Endothelial cell of umbilical vein (primary cell): ENCODE data around the gene RPS6KA6. TPM values are rescaled to one million over a fixed set of nuclear protein-coding genes. Genes with fewer than 3 reads are reported as not detected.

ENCODE experiments used
- BruUV-seq: library from RNA; stranded (reverse); fragments of 400-500 nt; replicated peaks from 2 replicates; lab custom pipeline; 2021; lab: Mats Ljungman, UMichigan
- CTCF ChIA-PET: fragments of 300-600, 350-600 bp; sonication (Branson Sonifier 250); formaldehyde crosslinking; loops from one replicate; lab custom pipeline; 2021; ENCODE audit warnings: antibody characterized with exemption, inconsistent platforms; lab: Charles Lee
- POLR2A ChIA-PET: fragments of 300-600, 350-600 bp; sonication (Branson Sonifier 250); formaldehyde crosslinking; loops from one replicate; lab custom pipeline; 2021; ENCODE audit warnings: antibody characterized with exemption, inconsistent platforms; lab: Charles Lee
- DNase-seq: peaks from one replicate; pipeline ENCODE4 v3.0.0-alpha.2; 2011; ENCODE audit warnings: low read depth, low spot score
- FAIRE-seq: peaks from 2 replicates; lab custom pipeline; 2011; peaks lifted over from hg19 to GRCh38; lab: Jason Lieb, UNC
- H2AFZ ChIP-seq: 2 replicates; pipeline ENCODE4 v1.6.0; 2012; ENCODE audit warnings: low read depth, low read length, control low read depth, inconsistent platforms
- H3K27ac ChIP-seq: 2 replicates; pipeline ENCODE4 v1.5.1; 2011; ENCODE audit warnings: low read depth, mild to moderate bottlenecking, control low read depth, low read length, moderate library complexity; ENCODE audit not compliant: insufficient read depth
- H3K27me3 ChIP-seq, 2 experiments: 2 replicates each; pipeline versions ENCODE4 v1.6.0 to v1.6.1; 2011; ENCODE audit warnings: low read length in 2 of 2, mixed read lengths in 1 of 2; ENCODE audit not compliant: control insufficient read depth in 2 of 2, insufficient read depth in 2 of 2
- H3K36me3 ChIP-seq, 2 experiments: 2 replicates in 1 of 2; 3 replicates in 1 of 2; pipeline ENCODE4 v1.5.1; 2011; ENCODE audit warnings: low read length in 2 of 2, mild to moderate bottlenecking in 1 of 2, moderate library complexity in 1 of 2; ENCODE audit not compliant: control insufficient read depth in 2 of 2, insufficient read depth in 2 of 2; ENCODE audit errors: extremely low read depth in 1 of 2
- H3K4me1 ChIP-seq: 3 replicates; pipeline ENCODE4 v1.5.1; 2011; ENCODE audit warnings: mild to moderate bottlenecking, low read length; ENCODE audit not compliant: control insufficient read depth, insufficient read depth; ENCODE audit errors: extremely low read depth
- H3K4me2 ChIP-seq: 2 replicates; pipeline ENCODE4 v1.6.1; 2011; ENCODE audit warnings: low read length, control low read depth, mixed read lengths; ENCODE audit not compliant: insufficient read depth
- H3K4me3 ChIP-seq, 3 experiments: fragments of 200-600 bp in 1 of 3; sonication (generic), shearing (Covaris generic) in 1 of 3; replicated peaks in 1 of 3; 2 replicates each; pipeline ENCODE4 v1.5.1; 2011 to 2016; ENCODE audit warnings: control low read depth in 3 of 3, low read length in 3 of 3, mild to moderate bottlenecking in 2 of 3, inconsistent platforms in 1 of 3, low read depth in 1 of 3, moderate library complexity in 1 of 3; ENCODE audit not compliant: insufficient read depth in 1 of 3
- H3K79me2 ChIP-seq: 2 replicates; pipeline ENCODE4 v1.6.0; 2012; ENCODE audit warnings: low read length, inconsistent platforms; ENCODE audit not compliant: control insufficient read depth, insufficient read depth
- H3K9ac ChIP-seq: replicated peaks from 2 replicates; pipeline ENCODE3; 2011; ENCODE audit warnings: low read length, control low read depth; ENCODE audit not compliant: insufficient read depth; ENCODE audit errors: extremely low read depth
- H3K9me1 ChIP-seq: replicated peaks from 3 replicates; pipeline ENCODE4 v1.6.0; 2011; ENCODE audit warnings: mild to moderate bottlenecking, low read length; ENCODE audit not compliant: control insufficient read depth, insufficient read depth; ENCODE audit errors: extremely low read depth
- H3K9me3 ChIP-seq: replicated peaks from 2 replicates; pipeline ENCODE4 v1.5.1; 2012; ENCODE audit warnings: low read length, inconsistent platforms; ENCODE audit not compliant: control insufficient read depth, insufficient read depth
- H4K20me1 ChIP-seq: replicated peaks from 2 replicates; pipeline ENCODE3; 2011; ENCODE audit warnings: mild to moderate bottlenecking, low read length; ENCODE audit not compliant: control insufficient read depth, insufficient read depth; ENCODE audit errors: extremely low read depth
- EZH2 ChIP-seq: IDR thresholded peaks from 2 replicates; pipeline ENCODE4 v1.6.1; 2012; ENCODE audit warnings: borderline replicate concordance, low read depth, mild to moderate bottlenecking, moderate library complexity, low read length, inconsistent platforms; ENCODE audit not compliant: severe bottlenecking
- FOS ChIP-seq: IDR thresholded peaks from 2 replicates; pipeline ENCODE4 v1.6.1; 2011; ENCODE audit warnings: mild to moderate bottlenecking, low read length, moderate library complexity, borderline replicate concordance; ENCODE audit not compliant: insufficient read depth
- GATA2 ChIP-seq: IDR thresholded peaks from 2 replicates; pipeline ENCODE4 v1.7.0; 2011; ENCODE audit warnings: low read depth, mild to moderate bottlenecking, moderate library complexity, mixed read lengths, low read length; ENCODE audit not compliant: insufficient read length, insufficient read depth
- JUN ChIP-seq: IDR thresholded peaks from 2 replicates; pipeline ENCODE4 v1.6.1; 2011; ENCODE audit warnings: borderline replicate concordance, low read depth; ENCODE audit not compliant: insufficient read length, insufficient read depth
- MYC ChIP-seq: IDR thresholded peaks from one replicate; pipeline ENCODE4 v1.6.1; 2011; ENCODE audit warnings: mild to moderate bottlenecking, low read depth, low read length
- POLR2A ChIP-seq: IDR thresholded peaks from 2 replicates; pipeline ENCODE4 v1.6.1; 2012; ENCODE audit warnings: low read depth, mild to moderate bottlenecking, control low read depth, low read length
- POLR2AphosphoS5 ChIP-seq: IDR thresholded peaks from 2 replicates; pipeline ENCODE4 v1.6.1; 2012; ENCODE audit warnings: low read depth, mild to moderate bottlenecking, control low read depth, low read length, moderate library complexity; ENCODE audit not compliant: insufficient read depth
- dilution Hi-C: fragments of 300-500 bp; cut with MboI; formaldehyde crosslinking; loops from one replicate; pipeline ENCODE4 v1.15.0; 2019; ENCODE audit warnings: low sequenced_read_pairs; ENCODE audit not compliant: extremely low pct_ligation_motif_present
- intact Hi-C: fragments of 100-400 bp; cut with micrococcal nuclease; formaldehyde crosslinking; loops from one replicate; pipeline ENCODE4 v1.10.0; 2022
- polyA plus RNA-seq, 4 experiments: library from polyadenylated mRNA; depleted of rRNA in 3 of 4; stranded (reverse) in 3 of 4; unstranded in 1 of 4; fragments of >200 nt; gene quantifications; 2 replicates each; pipeline versions ENCODE4 v1.2.1 to v1.2.3, GENCODE V29; 2011 to 2012; ENCODE audit warnings: missing spikeins in 1 of 4
- total RNA-seq: library from RNA; stranded (reverse); gene quantifications from 2 replicates; pipeline ENCODE4 v1.2.3, GENCODE V29; 2021
- TF ChIP-seq, protein P1 (sequence below), 2 donors: IDR thresholded peaks; 1 replicate in 1 of 2; 2 replicates in 1 of 2; pipeline ENCODE4 v1.5.1; 2011; ENCODE audit warnings: low read length in 2 of 2, mild to moderate bottlenecking in 2 of 2, moderate library complexity in 2 of 2, control low read depth in 1 of 2, inconsistent platforms in 1 of 2, low read depth in 1 of 2; ENCODE audit not compliant: insufficient read depth in 1 of 2; ENCODE audit errors: extremely low read depth in 1 of 2
- TF ChIP-seq, protein P2 (sequence below): IDR thresholded peaks from 2 replicates; pipeline ENCODE4 v1.6.1; 2011; ENCODE audit not compliant: insufficient read depth, insufficient read length

RPS6KA6 gene
- total and polyA plus RNA-seq, 2 donors (not counting 3 experiments of a cell fraction or from before 2014, with no cell fraction given) = 0.23 to 0.69 TPM

DNA sequence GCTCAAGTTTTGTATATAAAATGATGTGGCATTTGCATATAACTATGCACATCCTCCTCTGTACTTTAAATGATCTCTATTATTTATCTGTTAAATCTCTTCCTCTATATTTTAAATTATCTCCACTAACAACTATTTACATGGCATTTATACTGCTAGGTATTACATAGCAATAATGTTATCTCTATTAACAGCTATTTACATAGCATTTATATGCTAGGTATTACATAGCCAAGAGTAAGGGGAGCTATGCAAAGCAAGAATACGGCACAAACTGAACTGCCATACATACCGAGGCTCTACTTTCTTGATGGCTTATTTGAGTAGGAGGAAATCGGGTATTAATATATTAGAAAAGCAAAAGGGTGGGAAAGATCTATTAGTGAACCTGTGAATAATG is 12.7 kb downstream of the RPS6KA6 start:
- FAIRE-seq = no peak
- intact Hi-C loops (no loop called here), dilution Hi-C loops (no loop called here)
- H3K79me2 ChIP-seq = no peaks in the 10 kb centered on the region
- H3K4me1 ChIP-seq = no peaks in the 10 kb centered on the region
- no peak overlapping the region for H3K4me2 ChIP-seq
- H3K36me3 ChIP-seq = no peaks in the 10 kb centered on the region
- no peak overlapping the region for H3K9ac ChIP-seq
- no peak for TF ChIP-seq GATA2
- TF ChIP-seq POLR2AphosphoS5 = no peak
- no peak for TF ChIP-seq EZH2
- TF ChIP-seq POLR2A = no peak
- TF ChIP-seq JUN = no peak
- TF ChIP-seq, protein P1, sequence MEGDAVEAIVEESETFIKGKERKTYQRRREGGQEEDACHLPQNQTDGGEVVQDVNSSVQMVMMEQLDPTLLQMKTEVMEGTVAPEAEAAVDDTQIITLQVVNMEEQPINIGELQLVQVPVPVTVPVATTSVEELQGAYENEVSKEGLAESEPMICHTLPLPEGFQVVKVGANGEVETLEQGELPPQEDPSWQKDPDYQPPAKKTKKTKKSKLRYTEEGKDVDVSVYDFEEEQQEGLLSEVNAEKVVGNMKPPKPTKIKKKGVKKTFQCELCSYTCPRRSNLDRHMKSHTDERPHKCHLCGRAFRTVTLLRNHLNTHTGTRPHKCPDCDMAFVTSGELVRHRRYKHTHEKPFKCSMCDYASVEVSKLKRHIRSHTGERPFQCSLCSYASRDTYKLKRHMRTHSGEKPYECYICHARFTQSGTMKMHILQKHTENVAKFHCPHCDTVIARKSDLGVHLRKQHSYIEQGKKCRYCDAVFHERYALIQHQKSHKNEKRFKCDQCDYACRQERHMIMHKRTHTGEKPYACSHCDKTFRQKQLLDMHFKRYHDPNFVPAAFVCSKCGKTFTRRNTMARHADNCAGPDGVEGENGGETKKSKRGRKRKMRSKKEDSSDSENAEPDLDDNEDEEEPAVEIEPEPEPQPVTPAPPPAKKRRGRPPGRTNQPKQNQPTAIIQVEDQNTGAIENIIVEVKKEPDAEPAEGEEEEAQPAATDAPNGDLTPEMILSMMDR (IDR thresholded peaks at IDR 0.05; ENCODE audit: extremely low read depth in 1 of 2, insufficient read depth in 1 of 2, low read depth in 1 of 2, low read length in 2 of 2) = no peak
- TF ChIP-seq, protein P2, sequence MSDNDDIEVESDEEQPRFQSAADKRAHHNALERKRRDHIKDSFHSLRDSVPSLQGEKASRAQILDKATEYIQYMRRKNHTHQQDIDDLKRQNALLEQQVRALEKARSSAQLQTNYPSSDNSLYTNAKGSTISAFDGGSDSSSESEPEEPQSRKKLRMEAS = no peak
- no peak for TF ChIP-seq MYC
- TF ChIP-seq FOS = no peak
- BruUV-seq = no TSS peak
- H3K9me3 ChIP-seq = no peaks in the 10 kb centered on the region
- ChIA-PET POLR2A (no interaction called here), CTCF (interaction anchor here (1.4 kb wide), 1 partner anchor 165 kb away, joined by 3 read pairs; no protein-coding TSS in a partner anchor)
- H2AFZ ChIP-seq = no peak overlapping the region
- H3K27ac ChIP-seq = no peak overlapping the region
- no peaks in the 10 kb centered on the region for H3K27me3 ChIP-seq
- H3K4me3 ChIP-seq = no peak overlapping the region
- H3K9me1 ChIP-seq = no peaks in the 10 kb centered on the region
- no peak for DNase-seq
- H4K20me1 ChIP-seq = no peaks in the 10 kb centered on the region
